GM18511 (cell line): Measurements from ENCODE around the gene RIIAD1.
"Not testable (repeated sequence)": the region's sequence is repeated elsewhere in the genome, so short reads cannot be mapped to it uniquely, and the experiment has no call there.

Source experiments
- ATAC-seq: cut with Tn5 transposase; IDR thresholded peaks from one replicate; pipeline ENCODE4 v1.9.1; 2021; ENCODE audit warnings: mild to moderate bottlenecking, moderate library complexity; ENCODE audit not compliant: unreplicated experiment

The RIIAD1 gene

DNA sequence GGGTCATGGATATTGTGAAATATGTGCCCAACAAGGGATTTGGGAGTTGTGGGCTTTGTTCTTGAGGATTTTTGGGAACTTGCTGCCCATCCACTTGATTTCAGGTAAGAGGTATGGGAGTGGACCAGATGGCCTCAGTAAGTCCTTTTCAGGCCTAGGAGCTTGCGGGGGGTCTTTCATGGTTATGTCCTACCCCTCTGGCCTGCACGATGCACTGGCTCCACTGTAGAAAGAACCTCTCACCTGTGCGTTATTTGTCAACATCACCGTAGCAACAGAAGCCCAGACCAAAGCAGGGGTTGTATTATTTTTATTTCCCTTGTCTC lies 8.6 kb downstream of the RIIAD1 start:
- no peak for ATAC-seq

DNA sequence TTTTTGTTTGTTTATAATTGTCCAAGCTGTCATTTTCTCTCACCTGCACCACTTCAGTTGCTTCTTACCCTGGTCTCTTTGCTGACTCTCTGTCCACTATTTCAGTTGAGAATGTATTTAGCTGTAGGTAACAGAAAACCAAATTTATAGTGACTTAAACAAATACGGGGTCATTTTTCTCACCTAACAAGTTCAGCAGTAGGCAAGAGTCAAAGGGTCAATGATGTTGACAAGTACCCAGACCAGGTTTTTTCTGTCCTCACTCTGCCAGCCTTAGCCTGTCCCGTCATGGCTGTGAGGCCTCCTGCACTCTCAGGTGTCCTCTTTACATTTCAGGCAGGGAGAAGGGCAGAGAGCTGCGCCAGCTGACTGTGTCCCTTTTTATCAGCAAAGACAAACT lies 11.8 kb downstream of the RIIAD1 start:
- no peak for ATAC-seq

DNA sequence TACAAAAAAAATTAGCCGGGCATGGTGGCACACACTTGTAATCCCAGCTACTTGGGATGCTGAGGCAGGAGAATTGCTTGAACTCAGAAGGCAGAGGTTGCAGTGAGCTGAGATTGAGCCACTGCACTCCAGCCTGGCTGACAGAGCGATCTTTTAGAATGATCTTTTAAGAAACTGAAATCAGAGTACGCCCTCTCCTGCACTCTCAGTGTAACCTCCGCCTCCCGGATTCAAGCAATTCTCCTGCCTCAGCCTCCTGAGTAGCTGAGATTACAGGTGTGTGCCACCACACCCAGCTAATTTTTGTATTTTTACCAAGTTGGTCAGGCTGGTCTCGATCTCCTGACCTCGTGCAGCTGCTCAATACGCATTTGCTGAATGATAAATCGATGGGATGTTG lies 12.7 kb downstream of the RIIAD1 start:
- not testable (repeated sequence) for ATAC-seq

DNA sequence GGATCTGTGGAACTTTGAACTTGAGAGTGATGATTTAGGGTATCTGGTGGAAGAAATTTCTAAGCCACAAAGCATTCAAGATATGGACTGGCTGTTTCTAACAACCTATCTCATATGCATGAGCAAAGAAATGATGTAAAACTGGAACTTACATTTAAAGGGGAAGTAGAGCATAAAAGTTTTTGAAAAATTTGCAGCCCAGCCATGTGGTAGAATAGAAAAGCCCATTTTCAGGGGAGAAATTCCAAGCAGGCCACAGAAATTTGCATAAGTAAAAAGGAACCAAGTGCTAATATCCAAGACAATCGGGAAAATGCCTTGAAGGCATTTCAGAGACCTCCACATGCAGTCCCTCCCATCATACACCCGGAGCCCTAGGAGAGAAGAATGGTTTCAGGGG lies 15.7 kb downstream of the RIIAD1 start:
- ATAC-seq, result no peak

DNA sequence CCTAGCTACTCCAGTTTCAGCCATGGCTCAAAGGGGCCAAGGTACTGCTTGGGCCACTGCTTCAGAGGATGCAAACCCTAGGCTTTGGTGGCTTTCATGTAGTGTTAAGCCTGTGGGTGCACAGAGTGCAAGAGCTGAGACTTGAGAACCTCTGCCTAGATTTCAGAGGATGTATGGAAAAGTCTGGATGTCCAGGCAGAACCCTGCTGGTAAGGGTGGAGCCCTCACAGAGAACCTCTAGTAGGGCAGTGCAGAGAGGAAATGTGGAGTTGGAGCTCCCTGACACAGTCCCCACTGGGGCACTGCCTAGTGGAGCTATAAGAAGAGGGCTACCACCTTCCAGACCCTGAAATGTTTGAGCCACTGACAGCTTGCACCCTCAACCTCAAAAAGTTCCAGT lies 16.2 kb downstream of the RIIAD1 start:
- ATAC-seq, result no peak

DNA sequence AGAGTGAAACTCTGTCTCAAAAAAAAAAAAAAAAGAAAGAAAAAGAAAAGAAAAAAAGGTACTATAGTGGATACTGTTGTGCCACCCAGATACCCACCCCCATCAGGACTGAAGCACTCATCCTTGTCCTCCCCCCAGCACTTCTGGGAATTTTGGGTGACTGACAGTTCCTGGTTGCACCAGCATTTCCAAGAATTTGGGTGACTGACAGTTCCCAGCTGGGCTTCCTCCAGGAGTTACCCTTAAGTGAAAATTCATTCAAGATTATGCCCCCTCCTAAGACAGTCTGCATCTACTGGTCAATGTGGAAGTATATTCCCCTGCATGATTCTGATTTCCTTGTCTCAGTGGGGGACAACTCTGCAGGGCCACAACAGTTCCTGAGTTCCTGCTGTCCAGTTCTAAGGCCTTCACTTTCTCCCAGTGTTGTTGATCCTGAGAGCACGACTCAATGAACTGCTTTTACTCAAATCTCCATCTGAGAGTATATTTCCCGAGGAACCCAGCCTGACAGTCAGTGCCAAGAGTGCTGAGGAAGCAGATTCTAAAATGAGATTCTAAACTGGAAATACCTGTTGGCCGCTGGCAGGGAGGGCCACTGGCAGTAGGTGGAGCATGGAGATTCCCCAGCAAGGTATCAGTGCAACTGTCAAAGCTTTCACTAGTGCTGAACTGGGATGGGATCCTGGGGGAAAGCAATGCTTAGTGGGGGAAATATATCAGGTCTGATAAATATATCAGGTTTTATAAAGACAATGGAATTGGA lies 18.5 kb downstream of the RIIAD1 start:
- no peak for ATAC-seq

DNA sequence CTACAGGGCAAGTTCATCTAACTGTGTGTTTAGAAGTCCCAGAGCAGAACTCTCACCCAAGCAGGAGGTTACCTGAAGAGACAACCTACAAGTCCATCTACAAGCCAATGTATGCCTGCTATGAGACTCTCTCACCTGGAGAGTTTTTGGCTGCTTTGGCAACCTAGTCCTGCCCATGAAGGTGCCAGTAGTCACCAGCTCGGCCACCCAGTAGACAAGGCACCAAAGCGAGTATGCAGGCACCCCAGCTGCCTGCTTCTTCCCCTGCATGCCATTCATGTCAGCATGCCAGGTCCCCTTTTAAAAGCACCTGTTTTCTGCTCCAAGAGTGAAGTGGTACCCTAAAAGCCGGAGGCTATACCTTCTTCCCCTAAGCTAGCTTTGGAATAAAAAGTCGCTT lies 20.2 kb downstream of the RIIAD1 start:
- ATAC-seq, result no peak

DNA sequence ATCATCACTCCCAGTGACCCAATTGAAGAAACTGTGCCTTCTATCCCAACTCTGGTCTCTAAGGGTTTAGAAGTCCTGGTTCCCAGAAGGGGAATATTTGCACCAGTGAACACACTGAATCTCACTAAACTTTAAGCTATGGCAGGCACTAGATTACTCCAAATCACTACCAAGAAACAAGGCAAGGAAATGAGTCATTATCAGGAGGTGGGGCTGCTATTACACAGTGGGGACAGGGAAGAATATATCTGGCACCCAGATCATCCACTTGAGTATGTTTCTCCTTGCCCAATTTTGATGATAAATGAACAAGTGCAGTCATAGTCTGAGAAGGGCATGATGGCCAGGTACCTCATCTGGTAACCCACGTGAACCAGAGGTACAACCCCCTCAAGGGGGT lies 35.0 kb downstream of the RIIAD1 start:
- no peak for ATAC-seq

DNA sequence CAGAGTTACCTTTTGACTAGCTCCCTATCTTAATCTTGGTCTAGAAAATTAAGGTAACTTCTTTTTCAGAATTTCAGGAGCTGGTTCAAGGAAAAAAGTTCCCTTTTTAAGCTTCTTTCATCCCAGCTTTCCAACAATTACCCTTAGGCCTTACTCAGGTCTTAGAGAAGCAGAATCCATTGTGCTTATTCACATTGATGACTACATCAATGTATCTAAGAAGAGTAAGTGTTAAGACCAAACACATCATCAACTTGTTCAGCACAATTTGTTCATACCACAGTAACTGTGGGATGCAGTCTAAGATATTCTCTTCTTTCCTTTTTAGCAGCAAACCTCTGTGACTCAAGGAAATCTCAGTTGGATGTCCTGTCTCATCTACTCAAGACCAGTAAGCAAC lies 37.9 kb downstream of the RIIAD1 start:
- ATAC-seq, result no peak

DNA sequence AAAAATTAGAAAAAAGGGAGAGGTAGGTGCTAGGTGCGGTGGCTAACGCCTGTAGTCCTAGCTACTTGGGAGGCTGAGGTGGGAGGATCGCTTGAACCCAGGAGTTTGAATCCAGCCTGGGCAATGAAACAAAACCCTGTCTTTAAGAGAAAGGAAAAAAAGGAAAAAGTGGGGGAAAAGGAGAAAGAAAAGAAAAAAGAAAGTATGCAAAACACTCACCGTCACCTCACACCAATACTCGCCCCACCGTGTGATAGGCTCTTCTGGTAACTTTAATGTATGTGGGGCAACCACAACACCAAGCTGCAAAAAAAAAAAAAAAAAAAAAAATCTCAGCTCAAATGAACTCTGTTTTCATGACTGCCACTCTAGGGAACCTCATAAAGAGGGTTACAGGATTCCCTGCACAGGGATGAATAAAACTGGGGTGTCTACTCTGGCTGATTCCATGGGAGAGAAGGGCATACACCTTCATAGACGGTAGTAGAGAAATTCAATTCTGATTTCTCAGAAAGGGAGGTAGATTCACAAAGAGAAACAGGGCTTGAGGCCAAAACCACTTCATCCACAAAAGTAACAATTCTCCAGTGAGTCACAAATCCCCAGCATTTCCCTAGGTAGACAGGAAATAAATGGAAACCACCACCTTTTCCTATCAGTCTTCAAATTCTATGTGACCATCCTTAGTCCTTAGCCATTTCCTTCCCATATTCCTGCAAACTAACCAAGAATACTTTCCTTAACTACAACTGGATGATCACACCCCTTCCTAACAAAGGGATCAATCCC lies 39.5 kb downstream of the RIIAD1 start:
- ATAC-seq, result no peak

DNA sequence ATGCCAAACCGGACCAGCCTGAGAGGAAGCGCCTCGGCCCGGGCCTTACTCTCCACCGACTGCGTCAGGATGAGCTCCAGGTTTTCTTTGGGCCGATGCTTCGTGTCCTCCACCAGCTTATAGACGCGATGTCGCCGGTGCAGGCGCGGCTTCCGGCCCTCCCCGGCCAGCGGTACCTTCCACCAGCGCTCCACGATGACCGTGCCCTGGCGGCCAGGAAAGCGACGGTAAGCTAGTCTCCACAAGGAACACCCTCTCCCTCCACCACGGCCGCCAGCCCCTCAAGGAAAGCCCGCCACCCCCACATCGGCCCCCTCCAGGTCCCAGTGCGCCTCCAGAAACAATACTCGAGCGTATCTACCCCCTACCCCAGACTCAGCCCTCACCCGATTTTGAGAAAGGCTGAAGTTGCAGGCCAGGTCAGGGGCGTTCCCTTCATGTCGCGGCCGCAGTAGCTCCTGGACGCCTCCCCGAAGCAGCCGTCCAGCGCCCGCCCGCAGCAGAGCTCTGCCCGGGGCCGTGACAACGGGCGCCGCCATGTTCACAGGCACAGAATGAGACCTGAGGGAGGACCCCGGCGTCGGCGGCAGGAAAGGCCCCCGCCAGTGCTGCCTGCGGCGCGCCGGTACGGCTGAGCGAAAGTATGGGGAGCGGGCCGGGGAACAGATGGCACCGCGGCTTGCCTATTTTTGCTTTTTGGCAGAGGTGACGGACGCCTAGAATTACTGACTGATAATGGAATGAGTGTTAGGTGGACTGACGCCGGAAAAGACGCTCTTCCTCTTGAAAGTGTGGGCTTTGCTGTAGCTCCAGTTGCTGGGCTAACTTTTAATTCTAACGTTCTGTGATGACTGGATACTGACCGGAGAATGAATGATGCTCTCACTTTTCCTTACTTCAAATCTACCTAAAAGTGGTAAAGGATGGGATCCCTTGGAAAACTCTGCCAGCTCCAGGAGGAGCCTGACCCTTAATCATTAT lies 41.9 kb downstream of the RIIAD1 start, which contains the start of gene MRPL9:
TSS of gene MRPL9 (minus strand) at position 556 of the 981 bp plus-strand sequence. CDS start at position 539, 17 bp downstream.
- ATAC-seq, result peak; percentile 98

DNA sequence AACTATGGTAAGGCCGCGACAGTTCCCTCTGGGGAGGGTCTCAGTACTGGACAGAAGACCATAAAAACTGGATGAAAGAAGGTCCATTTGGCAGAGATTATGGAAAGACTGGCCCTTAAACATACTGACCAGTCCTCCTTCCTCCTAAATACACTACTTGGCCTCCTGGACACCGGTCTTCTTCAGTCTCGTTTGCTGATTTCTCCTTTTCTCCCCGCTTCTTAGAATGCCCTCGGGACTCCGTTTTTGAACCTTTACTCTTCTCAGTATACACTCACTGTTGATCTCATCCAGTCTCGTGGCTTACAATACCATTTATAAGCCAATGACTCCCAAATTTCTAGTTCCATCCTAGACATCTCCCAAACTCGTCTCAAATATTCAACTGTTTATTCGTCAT lies 42.7 kb downstream of the RIIAD1 start:
- ATAC-seq, result no peak

DNA sequence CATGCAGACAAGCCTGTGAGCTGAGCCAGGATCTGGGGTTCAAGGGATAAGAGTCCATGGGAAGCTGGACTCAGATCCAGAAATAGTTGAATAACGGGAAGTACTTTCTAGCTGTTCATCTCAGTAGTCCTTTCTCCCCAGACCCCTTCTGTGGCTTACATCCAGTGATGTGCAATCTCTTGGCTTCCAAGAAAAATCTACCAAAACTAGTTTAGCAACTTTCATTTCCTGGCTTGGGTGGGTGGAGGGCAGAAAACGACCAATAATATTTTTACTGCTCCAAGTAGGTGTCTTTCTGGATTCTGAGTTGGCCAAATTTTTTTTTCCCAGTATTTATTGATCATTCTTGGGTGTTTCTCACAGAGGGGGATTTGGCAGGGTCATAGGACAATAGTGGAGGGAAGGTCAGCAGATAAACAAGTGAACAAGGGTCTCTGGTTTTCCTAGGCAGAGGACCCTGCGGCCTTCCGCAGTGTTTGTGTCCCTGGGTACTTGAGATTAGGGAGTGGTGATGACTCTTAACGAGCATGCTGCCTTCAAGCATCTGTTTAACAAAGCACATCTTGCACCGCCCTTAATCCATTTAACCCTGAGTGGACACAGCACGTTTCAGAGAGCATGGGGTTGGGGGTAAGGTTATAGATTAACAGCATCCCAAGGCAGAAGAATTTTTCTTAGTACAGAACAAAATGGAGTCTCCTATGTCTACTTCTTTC lies 47.2 kb downstream of the RIIAD1 start:
- not testable (repeated sequence) for ATAC-seq

DNA sequence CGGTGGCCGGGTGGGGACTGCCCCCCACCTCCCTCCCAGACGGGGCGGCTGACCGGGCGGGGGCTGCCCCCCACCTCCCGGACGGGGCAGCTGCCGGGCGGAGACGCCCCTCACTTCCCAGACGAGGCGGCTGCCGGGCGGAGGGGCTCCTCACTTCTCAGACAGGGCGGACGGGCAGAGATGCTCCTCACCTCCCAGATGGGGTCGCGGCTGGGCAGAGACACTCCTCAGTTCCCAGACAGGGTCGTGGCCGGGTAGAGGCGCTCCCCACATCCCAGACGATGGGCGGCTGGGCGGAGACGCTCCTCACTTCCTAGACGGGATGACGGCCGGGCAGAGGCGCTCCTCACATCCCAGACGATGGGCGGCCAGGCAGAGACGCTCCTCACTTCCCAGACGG lies 47.9 kb downstream of the RIIAD1 start:
- not testable (repeated sequence) for ATAC-seq

DNA sequence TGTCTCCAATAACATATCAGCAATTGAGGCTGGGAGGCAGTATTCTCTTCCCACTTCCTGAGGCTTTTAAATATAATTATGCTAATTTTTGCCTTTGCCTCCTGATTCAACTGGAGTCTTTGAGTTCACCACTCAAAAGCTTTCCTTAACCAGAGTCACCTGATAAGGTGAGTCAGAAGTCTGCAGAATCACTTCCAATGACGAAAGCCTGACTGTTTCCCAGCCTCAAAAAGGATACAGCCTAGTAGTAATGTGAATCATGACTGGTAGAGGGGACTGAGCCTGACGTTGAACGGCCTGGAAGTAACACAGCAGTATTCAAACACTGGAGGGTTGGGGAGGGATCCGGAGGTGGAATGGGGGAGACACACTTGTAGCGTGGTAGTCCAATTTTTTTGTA lies 52.4 kb downstream of the RIIAD1 start:
- ATAC-seq, result no peak

DNA sequence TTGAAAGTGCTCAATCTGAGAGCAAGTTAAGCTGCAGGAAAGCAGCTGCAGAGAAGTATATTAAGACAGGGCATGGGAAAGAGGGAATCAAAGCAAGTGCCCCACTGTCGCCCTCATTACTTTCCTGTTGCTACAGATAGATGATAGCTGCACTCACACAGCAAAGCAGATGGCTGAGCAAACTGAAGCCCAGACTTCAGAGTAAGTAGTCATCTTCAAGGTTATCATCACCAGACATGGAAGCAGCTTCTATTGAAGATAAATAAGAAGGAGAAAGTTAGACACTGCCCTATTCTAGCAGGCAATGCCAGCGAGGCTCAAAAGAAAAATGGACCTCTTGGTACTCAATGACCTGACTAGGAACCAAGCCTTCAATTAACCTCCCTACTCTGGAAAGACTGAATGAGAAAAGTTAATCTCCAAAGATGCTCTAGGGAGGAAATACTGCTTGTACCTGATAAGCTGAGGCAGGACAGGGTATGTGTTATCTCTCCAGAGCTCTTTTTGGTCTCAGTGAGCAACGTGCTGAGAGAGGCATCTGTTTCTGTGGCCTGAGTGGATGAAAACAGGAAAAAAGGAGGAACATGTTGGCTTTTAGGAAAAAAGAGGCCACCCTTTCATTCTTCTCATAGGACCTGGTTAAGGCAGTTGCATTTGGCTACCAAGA lies 53.1 kb downstream of the RIIAD1 start:
- no peak for ATAC-seq

DNA sequence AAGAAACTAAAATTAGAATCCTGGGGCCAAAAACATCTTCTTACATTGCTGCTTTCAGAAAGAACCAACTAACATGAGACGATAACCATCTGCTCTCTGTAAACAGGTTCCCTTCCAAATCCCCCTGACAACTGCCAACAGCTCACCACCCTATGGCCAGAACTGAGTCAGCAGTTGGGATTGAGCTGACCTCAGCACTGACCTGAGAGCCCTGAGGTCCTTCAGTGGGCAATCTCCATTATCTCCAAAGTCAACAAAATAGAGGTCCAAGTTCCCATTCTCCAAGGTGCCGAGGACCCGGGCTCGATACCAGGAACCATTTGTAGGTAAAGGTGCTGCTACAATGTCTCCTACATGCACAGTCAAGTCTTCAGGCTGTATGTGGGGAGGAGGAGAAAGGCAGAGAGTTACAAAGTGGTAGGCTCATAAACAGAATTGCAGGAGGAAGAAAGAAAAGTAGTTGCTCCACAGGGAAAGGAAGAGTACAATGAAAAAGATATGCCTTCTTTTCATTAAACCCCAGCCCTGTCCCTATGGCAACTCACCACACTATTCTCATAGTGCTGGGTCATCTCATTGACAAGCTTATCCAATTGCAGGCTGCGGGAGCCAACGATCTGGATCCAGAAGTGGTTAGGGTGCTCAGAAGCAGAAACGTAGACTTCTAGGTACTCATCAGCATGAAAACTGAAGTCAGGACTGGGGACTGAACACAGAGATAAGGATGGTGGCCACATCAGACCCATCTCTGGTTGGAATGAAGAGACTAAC lies 54.8 kb downstream of the RIIAD1 start:
- ATAC-seq, result no peak

DNA sequence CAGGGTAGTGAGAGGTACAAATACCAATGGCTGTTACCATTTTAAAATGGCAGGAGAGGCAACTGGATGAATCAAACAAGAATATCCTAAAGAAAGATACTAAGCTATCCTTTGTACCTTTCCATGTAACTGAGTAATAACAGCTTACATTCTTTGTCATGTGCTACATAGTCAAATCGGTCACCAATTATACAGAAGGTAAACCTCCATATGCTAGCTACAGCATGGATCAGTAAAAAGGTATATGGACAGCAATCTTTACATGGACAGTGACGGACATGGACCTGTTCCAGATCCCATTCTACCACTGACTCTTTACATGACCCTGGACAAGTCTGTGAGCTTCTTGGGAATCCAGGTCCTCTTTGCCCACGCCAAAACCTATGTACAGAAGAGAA lies 55.3 kb downstream of the RIIAD1 start:
- no peak for ATAC-seq

DNA sequence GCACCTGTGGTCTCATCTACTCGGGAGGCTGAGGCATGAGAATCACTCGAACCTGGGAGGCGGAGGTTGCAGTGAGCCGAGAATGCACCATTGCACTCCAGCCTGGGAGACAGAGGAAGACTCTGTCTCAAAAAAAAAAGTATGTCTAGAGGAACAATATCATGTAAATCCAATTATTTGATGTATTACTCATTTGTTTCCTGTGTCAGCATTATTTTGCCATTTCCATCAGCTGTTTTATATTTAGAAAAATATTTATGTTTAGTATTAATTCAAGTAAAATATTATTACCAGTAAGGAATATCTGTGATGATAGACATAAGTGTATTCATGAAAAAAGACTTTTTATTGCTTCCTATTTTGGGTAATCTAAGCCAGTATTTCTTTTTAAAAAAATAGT lies 56.0 kb downstream of the RIIAD1 start:
- no peak for ATAC-seq
